ENCODE measurements around the gene SAP30.

- TF ChIP-seq, protein P1, sequence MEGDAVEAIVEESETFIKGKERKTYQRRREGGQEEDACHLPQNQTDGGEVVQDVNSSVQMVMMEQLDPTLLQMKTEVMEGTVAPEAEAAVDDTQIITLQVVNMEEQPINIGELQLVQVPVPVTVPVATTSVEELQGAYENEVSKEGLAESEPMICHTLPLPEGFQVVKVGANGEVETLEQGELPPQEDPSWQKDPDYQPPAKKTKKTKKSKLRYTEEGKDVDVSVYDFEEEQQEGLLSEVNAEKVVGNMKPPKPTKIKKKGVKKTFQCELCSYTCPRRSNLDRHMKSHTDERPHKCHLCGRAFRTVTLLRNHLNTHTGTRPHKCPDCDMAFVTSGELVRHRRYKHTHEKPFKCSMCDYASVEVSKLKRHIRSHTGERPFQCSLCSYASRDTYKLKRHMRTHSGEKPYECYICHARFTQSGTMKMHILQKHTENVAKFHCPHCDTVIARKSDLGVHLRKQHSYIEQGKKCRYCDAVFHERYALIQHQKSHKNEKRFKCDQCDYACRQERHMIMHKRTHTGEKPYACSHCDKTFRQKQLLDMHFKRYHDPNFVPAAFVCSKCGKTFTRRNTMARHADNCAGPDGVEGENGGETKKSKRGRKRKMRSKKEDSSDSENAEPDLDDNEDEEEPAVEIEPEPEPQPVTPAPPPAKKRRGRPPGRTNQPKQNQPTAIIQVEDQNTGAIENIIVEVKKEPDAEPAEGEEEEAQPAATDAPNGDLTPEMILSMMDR (IDR thresholded peaks at IDR 0.05), result no peak
- no peak for TF ChIP-seq KAT7 (CRISPR knock-in tag; IDR thresholded peaks at IDR 0.05; ENCODE audit: borderline replicate concordance)
- TF ChIP-seq, protein P2, sequence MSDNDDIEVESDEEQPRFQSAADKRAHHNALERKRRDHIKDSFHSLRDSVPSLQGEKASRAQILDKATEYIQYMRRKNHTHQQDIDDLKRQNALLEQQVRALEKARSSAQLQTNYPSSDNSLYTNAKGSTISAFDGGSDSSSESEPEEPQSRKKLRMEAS (CRISPR knock-in tag; IDR thresholded peaks at IDR 0.05), result no peak
- no peak for TF ChIP-seq ZNF416 (CRISPR knock-in tag; IDR thresholded peaks at IDR 0.05)
- TF ChIP-seq NFYB (CRISPR knock-in tag; conservative IDR thresholded peaks at IDR 0.05; ENCODE audit: low read depth), result no peak
- TF ChIP-seq TCF7 (CRISPR knock-in tag; IDR thresholded peaks at IDR 0.05; ENCODE audit: low read depth), result no peak
- TF ChIP-seq ESRRA (CRISPR knock-in tag; IDR thresholded peaks at IDR 0.05; ENCODE audit: borderline replicate concordance), result no peak
- no peak for TF ChIP-seq ZNF263 (CRISPR knock-in tag; IDR thresholded peaks at IDR 0.05; ENCODE audit: low read depth)
- TF ChIP-seq ELF4 (CRISPR knock-in tag; IDR thresholded peaks at IDR 0.05; ENCODE audit: low read depth), result no peak
Measured at GRCh38 chr4:173417833-173418232, 47.1 kb downstream of the SAP30 start.
